ENCODE results near the gene ABCA2. TPM values are rescaled to one million over a fixed set of nuclear protein-coding genes. Genes with fewer than 3 reads are reported as not detected.

The ABCA2 gene
- total RNA-seq, 4 donors from 2014 or later: 51.1 to 204 (median 96.5) TPM

- 40% methylated on average over 15 of the region's 16 CpGs; no CpG with 5 or more reads in 1 of the 2 donors for WGBS, 2 donors (ENCODE audit: low coverage in 1 of 2)
- no peak for TF ChIP-seq POLR2A (IDR thresholded peaks at IDR 0.05)
- no peak for TF ChIP-seq EP300 (IDR thresholded peaks at IDR 0.05; ENCODE audit: low read depth)
- no peak for TF ChIP-seq POLR2AphosphoS5 (IDR thresholded peaks at IDR 0.05)
- TF ChIP-seq CTCF (IDR thresholded peaks at IDR 0.05): no peak
- no peaks in the 10 kb centered on the region for H3K36me3 ChIP-seq
- DNase-seq: no peak
- in situ Hi-C loops (cut with MboI; ENCODE audit: low pct_ligation_motif_present in 1 of 4, low pct_unique_long_range_greater_than_20kb in 1 of 4, low sequenced_read_pairs in 3 of 4): loop anchor here in 3 of 4 donors (10.0 to 25.0 kb wide), 2 partner anchors 245 to 247 kb away; partner anchors contain the start of genes CCDC183 (in 2 of the 3) and TMEM141 (in 2 of the 3)
- H3K4me3 ChIP-seq: no peak within 1 kb of the TSS
- no peaks in the 10 kb centered on the region for H3K27me3 ChIP-seq
- H3K4me1 ChIP-seq: peaks cover 21 to 53% (median 39%) of the 10 kb centered on the region in 4 donors
- no peak within 1 kb of the TSS for H3K27ac ChIP-seq
- no peaks in the 10 kb centered on the region for H3K9me3 ChIP-seq
- intact Hi-C loops (cut with DNase I; ENCODE audit: low total_unique reads): loop anchor here (5.0 kb wide), 1 partner anchor 85 kb away; the partner anchor contains the start of gene C8G
These were observed 4.0 kb upstream of the ABCA2 start, which contains the start of gene FUT7 for GRCh38 chr9:137031904-137032640. FUT7 (minus strand) TSS chr9:137032088; CDS start chr9:137031991, 97 bp downstream.

DNA sequence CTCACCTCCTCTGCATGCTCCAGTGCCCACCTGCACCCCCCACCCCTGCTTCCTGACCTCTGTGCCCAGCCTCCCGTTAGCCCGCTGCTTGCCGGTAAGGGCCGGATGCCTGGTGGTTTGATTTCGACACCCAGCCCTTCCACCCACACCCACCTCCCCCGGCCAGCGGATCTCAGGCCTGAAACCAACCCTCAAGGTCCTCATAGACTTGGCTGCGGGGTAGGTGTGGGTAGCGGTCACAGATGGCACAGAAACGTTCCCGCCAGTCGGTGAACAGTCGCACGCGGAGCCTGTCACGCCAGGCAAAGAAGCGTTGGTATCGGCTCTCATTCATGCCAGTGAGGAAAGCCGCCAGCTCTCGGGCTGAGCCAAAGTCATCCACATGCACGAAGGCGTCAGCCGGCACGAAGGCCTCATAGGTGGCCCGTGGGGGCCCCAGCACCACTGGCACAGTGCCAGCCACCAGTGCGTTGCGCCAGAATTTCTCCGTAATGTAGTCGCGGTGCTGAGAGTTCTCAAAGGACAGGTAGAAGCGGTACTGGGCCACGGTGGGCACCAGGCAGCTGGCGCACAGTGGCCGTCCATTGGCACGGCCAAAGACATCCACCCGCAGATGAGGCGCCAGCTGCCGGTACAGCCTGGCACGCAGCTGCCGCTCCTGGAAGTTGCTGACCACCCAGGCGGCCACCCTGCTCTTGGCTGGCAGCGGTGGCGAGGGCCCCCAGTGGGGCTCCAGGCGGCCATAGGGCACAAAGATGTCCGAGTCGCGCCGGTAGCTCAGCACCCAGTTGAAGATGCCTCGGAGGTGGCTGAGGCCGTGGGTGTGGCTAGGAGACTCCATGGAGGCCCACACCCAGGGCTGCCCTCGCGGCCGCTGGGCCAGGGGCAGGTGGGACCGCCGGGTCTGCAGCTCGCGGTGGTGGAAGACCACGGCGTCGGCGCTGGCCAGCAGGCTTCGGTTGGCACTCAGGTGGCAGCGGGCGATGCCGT is 2.8 kb upstream of the ABCA2 start:
- in situ Hi-C loops (cut with MboI; ENCODE audit: low pct_ligation_motif_present in 1 of 4, low pct_unique_long_range_greater_than_20kb in 1 of 4, low sequenced_read_pairs in 3 of 4) (loop anchor here in 3 of 4 donors (10.0 to 25.0 kb wide), 2 partner anchors 244 to 246 kb away; partner anchors contain the start of genes CCDC183 (in 2 of the 3) and TMEM141 (in 2 of the 3)), intact Hi-C loops (cut with DNase I; ENCODE audit: low total_unique reads) (loop anchor here (5.0 kb wide), 1 partner anchor 84 kb away; the partner anchor contains the start of gene C8G)
- H3K27me3 ChIP-seq: no peaks in the 10 kb centered on the region
- no peak for DNase-seq
- H3K4me3 ChIP-seq: no peak overlapping the region
- no peaks in the 10 kb centered on the region for H3K36me3 ChIP-seq
- H3K9me3 ChIP-seq: no peaks in the 10 kb centered on the region
- TF ChIP-seq CTCF (IDR thresholded peaks at IDR 0.05): no peak
- TF ChIP-seq EP300 (IDR thresholded peaks at IDR 0.05; ENCODE audit: low read depth): no peak
- TF ChIP-seq POLR2A (IDR thresholded peaks at IDR 0.05): no peak
- peaks cover 23 to 65% (median 48%) of the 10 kb centered on the region in 4 donors for H3K4me1 ChIP-seq
- no peak overlapping the region for H3K27ac ChIP-seq
- WGBS, 2 donors (ENCODE audit: low coverage in 1 of 2): 60 to 74% methylated on average over 1 to 51 of the region's 65 CpGs

GRCh38 chr9:137030006-137030405 is 2.0 kb upstream of the ABCA2 start:
- in situ Hi-C loops (cut with MboI; ENCODE audit: low pct_ligation_motif_present in 1 of 4, low pct_unique_long_range_greater_than_20kb in 1 of 4, low sequenced_read_pairs in 3 of 4) (loop anchor here in 3 of 4 donors (10.0 to 25.0 kb wide), 2 partner anchors 243 to 245 kb away; partner anchors contain the start of genes CCDC183 (in 2 of the 3) and TMEM141 (in 2 of the 3)), intact Hi-C loops (cut with DNase I; ENCODE audit: low total_unique reads) (loop anchor here (5.0 kb wide), 1 partner anchor 83 kb away; the partner anchor contains the start of gene C8G)
- Histone ChIP-seq H3K27me3 (no peaks in the 10 kb centered on the region), H3K9me3 (no peaks in the 10 kb centered on the region), H3K4me1 (peaks cover 22 to 62% (median 46%) of the 10 kb centered on the region in 4 donors), H3K36me3 (no peaks in the 10 kb centered on the region), H3K27ac (no peak overlapping the region), H3K4me3 (no peak overlapping the region)
- DNase-seq: no peak
- WGBS, 2 donors (ENCODE audit: low coverage in 1 of 2): 67 to 80% methylated on average over 2 to 11 of the region's 15 CpGs
- TF ChIP-seq POLR2A (IDR thresholded peaks at IDR 0.05): no peak
- TF ChIP-seq EP300 (IDR thresholded peaks at IDR 0.05; ENCODE audit: low read depth): no peak
- no peak for TF ChIP-seq POLR2AphosphoS5 (IDR thresholded peaks at IDR 0.05)
- TF ChIP-seq CTCF (IDR thresholded peaks at IDR 0.05): no peak

Measured in transverse colon (tissue), 4 donors.